Pancreas (tissue), 8 donors: ENCODE results near the gene DLAT. TPM values are rescaled to one million over a fixed set of nuclear protein-coding genes. Genes with fewer than 3 reads are reported as not detected.

ENCODE experiments used
- polyA plus RNA-seq, 2 donors: library from polyadenylated mRNA; stranded (reverse); fragments of 200-250 nt; gene quantifications; one replicate each; pipeline ENCODE4 v1.2.3, GENCODE V29; 2013
- total RNA-seq, 6 donors: library from RNA; stranded (reverse); fragmentation: NEBNext Ultra II Directional in 4 of 6; extraction: Animal tissue kit (Norgen Biotek cat#: 25700) in 4 of 6; gene quantifications; one replicate each; pipeline versions ENCODE4 v1.2.1 to v1.2.4, GENCODE V29; 2021 to 2023
- donor health status: healthy with polysubstance abuse.
- donor health status: DM: no; HTN: no; CAD: no; lungs with moderate emphysema.
- donor health status: DM: no; HTN: no; CAD: no.
- donor health status: Bipolar disorder and iron deficiency.
- donor health status: DM: yes; HTN: yes; CAD: no.
- donor health status: DM: no; HTN: no; CAD: no.
- donor health status: DM: no; HTN: no; CAD: no.
- donor health status: DM: yes; HTN: yes; CAD: no.

Gene DLAT
- total and polyA plus RNA-seq, 8 donors, result 4.2 to 13.9 (median 7.9) TPM

Other genes with a start within 250 kb of the DLAT start
- gene ALG9, start 153.8 kb upstream of the DLAT start, total RNA-seq, result 10 to 100 TPM; 15.7 to 25.7 (median 21.8) TPM
- gene ALG9, start 153.8 kb upstream of the DLAT start, polyA plus RNA-seq, result 10 to 100 TPM; 19.8 to 37.0 TPM
- gene FDXACB1, start 146.2 kb upstream of the DLAT start, total RNA-seq, result 1 to 10 TPM in 3 of 6 donors, under 1 TPM in 3; 0.51 to 1.2 (median 1.1) TPM
- gene FDXACB1, start 146.2 kb upstream of the DLAT start, polyA plus RNA-seq, result 1 to 10 TPM; 1.6 to 2.1 TPM
- gene CFAP68, start 145.9 kb upstream of the DLAT start, total RNA-seq, result 10 to 100 TPM; 14.3 to 24.9 (median 16.0) TPM
- gene CFAP68, start 145.9 kb upstream of the DLAT start, polyA plus RNA-seq, result 10 to 100 TPM; 25.0 to 26.9 TPM
- gene CRYAB, start 113.6 kb upstream of the DLAT start, total RNA-seq, result 10 to 100 TPM in 4 of 6 donors, 1 to 10 TPM in 2; 7.2 to 66.6 (median 16.3) TPM
- 10 to 100 TPM; 36.1 to 81.8 TPM for gene CRYAB, start 113.6 kb upstream of the DLAT start, polyA plus RNA-seq
- under 1 TPM in 5 of 6 donors, not detected in 1; 0.32 to 0.86 (median 0.61) TPM for gene HSPB2, start 112.7 kb upstream of the DLAT start, total RNA-seq
- gene HSPB2, start 112.7 kb upstream of the DLAT start, polyA plus RNA-seq, result 1 to 10 TPM in 1 of 2 donors, under 1 TPM in 1; 0.85 to 1.5 TPM
- 10 to 100 TPM in 4 of 6 donors, 1 to 10 TPM in 2; 9.3 to 18.5 (median 11.7) TPM for gene C11orf52, start 106.5 kb upstream of the DLAT start, total RNA-seq
- 10 to 100 TPM; 19.4 to 23.3 TPM for gene C11orf52, start 106.5 kb upstream of the DLAT start, polyA plus RNA-seq
- 10 to 100 TPM in 1 of 6 donors, 1 to 10 TPM in 5; 3.8 to 11.3 (median 5.9) TPM for gene DIXDC1, start 88.1 kb upstream of the DLAT start, total RNA-seq
- gene DIXDC1, start 88.1 kb upstream of the DLAT start, polyA plus RNA-seq, result 1 to 10 TPM; 3.1 to 4.2 TPM
- gene PIH1D2, start 48.6 kb downstream of the DLAT start, total RNA-seq, result 1 to 10 TPM in 4 of 6 donors, under 1 TPM in 2; 0.69 to 1.5 (median 1.1) TPM
- 1 to 10 TPM; 1.2 to 1.5 TPM for gene PIH1D2, start 48.6 kb downstream of the DLAT start, polyA plus RNA-seq
- 10 to 100 TPM in 2 of 6 donors, 1 to 10 TPM in 4; 7.5 to 13.4 (median 9.1) TPM for gene NKAPD1, start 48.9 kb downstream of the DLAT start, total RNA-seq
- 1 to 10 TPM; 7.0 to 8.5 TPM for gene NKAPD1, start 48.9 kb downstream of the DLAT start, polyA plus RNA-seq
- 10 to 100 TPM; 12.7 to 22.4 (median 17.7) TPM for gene TIMM8B, start 61.3 kb downstream of the DLAT start, total RNA-seq
- gene TIMM8B, start 61.3 kb downstream of the DLAT start, polyA plus RNA-seq, result 10 to 100 TPM; 38.5 to 49.4 TPM
- 10 to 100 TPM; 30.4 to 49.9 (median 39.7) TPM for gene SDHD, start 61.5 kb downstream of the DLAT start, total RNA-seq
- gene SDHD, start 61.5 kb downstream of the DLAT start, polyA plus RNA-seq, result 10 to 100 TPM; 28.5 to 53.1 TPM
- gene IL18, start 138.7 kb downstream of the DLAT start, total RNA-seq, result 10 to 100 TPM in 1 of 6 donors, 1 to 10 TPM in 4, under 1 TPM in 1; 0.83 to 12.1 (median 4.5) TPM
- gene IL18, start 138.7 kb downstream of the DLAT start, polyA plus RNA-seq, result 1 to 10 TPM; 9.1 to 9.8 TPM
- not detected for gene TEX12, start 142.0 kb downstream of the DLAT start, total RNA-seq
- under 1 TPM in 1 of 2 donors, not detected in 1; 0.19 TPM for gene TEX12, start 142.0 kb downstream of the DLAT start, polyA plus RNA-seq
- gene BCO2, start 150.1 kb downstream of the DLAT start, total RNA-seq, result 1 to 10 TPM in 5 of 6 donors, under 1 TPM in 1; 0.59 to 4.1 (median 1.7) TPM
- gene BCO2, start 150.1 kb downstream of the DLAT start, polyA plus RNA-seq, result 1 to 10 TPM; 3.4 to 10.0 TPM
- gene PTS, start 201.0 kb downstream of the DLAT start, total RNA-seq, result 10 to 100 TPM in 3 of 6 donors, 1 to 10 TPM in 3; 7.0 to 15.3 (median 10.5) TPM
- gene PTS, start 201.0 kb downstream of the DLAT start, polyA plus RNA-seq, result 10 to 100 TPM; 33.0 to 41.5 TPM
- not detected for gene PLET1, start 235.5 kb downstream of the DLAT start, total RNA-seq
- not detected for gene PLET1, start 235.5 kb downstream of the DLAT start, polyA plus RNA-seq